Activated CD4-positive, alpha-beta T cell treated with anti-CD3 and anti-CD28 coated beads, Interleukin-2, amount 10 ng/mL, durations not matched to agents 7 days and 5 days (primary cell): ENCODE data around the gene ESPN. TPM values are rescaled to one million over a fixed set of nuclear protein-coding genes. Genes with fewer than 3 reads are reported as not detected.

ENCODE experiments used
- CTCF ChIA-PET: fragments of 350-600 bp; sonication (Branson Sonifier 250); formaldehyde crosslinking; loops from one replicate; lab custom pipeline; 2021; ENCODE audit warnings: antibody characterized with exemption; lab: Charles Lee
- POLR2A ChIA-PET: fragments of 350-600 bp; sonication (Branson Sonifier 250); formaldehyde crosslinking; loops from one replicate; lab custom pipeline; 2021; ENCODE audit warnings: antibody characterized with exemption; lab: Charles Lee
- DNase-seq: peaks from one replicate; pipeline ENCODE4 v3.0.0-alpha.2; 2020
- H3K27ac Mint-ChIP-seq: one replicate; pipeline ENCODE4 v1.8.0; 2021; ENCODE audit warnings: mild to moderate bottlenecking, moderate library complexity, mixed read lengths
- H3K27me3 Mint-ChIP-seq: one replicate; pipeline ENCODE4 v1.8.0; 2021; ENCODE audit warnings: mixed read lengths
- H3K36me3 Mint-ChIP-seq: one replicate; pipeline ENCODE4 v1.8.0; 2021; ENCODE audit warnings: low read depth, mixed read lengths
- H3K4me1 Mint-ChIP-seq: one replicate; pipeline ENCODE4 v1.8.0; 2021; ENCODE audit warnings: mixed read lengths
- H3K4me3 Mint-ChIP-seq: one replicate; pipeline ENCODE4 v1.8.0; 2021; ENCODE audit warnings: mild to moderate bottlenecking, moderate library complexity, mixed read lengths
- H3K9me3 Mint-ChIP-seq: one replicate; pipeline ENCODE4 v1.8.0; 2021; ENCODE audit warnings: mixed read lengths
- total RNA-seq, 2 experiments: library from RNA; stranded (reverse); gene quantifications; one replicate each; pipeline ENCODE4 v1.2.3, GENCODE V29; 2021

ESPN gene
- total RNA-seq, 2 experiments from 2014 or later, result 0.56 to 0.77 TPM

DNA sequence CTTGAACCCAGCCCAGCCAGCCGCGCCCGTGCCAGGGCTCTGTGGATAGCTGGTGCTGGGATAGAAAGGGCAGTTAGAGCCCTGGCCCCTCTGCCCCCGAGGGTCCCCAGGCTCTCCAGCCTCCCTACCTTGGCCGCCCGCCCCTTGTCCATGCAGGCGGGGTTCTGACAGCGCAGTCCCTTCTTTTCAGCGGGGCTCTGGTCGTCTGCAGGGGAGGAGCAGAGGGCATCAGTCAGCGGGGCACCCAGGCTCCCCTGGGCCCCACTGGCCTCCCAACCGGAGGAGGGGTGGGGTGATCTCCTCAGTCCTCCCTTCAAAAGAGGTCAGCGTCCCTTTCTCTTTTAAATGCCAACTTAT lies 71.8 kb downstream of the ESPN start:
- Mint-ChIP-seq H3K9me3 (no peaks in the 10 kb centered on the region), H3K4me3 (peak overlapping the region; percentile 36), H3K36me3 (no peaks in the 10 kb centered on the region), H3K27ac (no peak overlapping the region), H3K4me1 (peaks cover 20% of the 10 kb centered on the region), H3K27me3 (peaks cover 23% of the 10 kb centered on the region)
- ChIA-PET CTCF (no interaction called here), POLR2A (no interaction called here)
- no peak for DNase-seq

GRCh38 chr1:6496890-6497214 lies 72.3 kb downstream of the ESPN start:
- POLR2A ChIA-PET, result no interaction called here
- Mint-ChIP-seq H3K9me3 (no peaks in the 10 kb centered on the region), H3K27me3 (peaks cover 24% of the 10 kb centered on the region), H3K4me1 (peaks cover 15% of the 10 kb centered on the region), H3K36me3 (no peaks in the 10 kb centered on the region), H3K27ac (no peak overlapping the region), H3K4me3 (peak overlapping the region; percentile 36)
- no peak for DNase-seq
- CTCF ChIA-PET, result no interaction called here

DNA sequence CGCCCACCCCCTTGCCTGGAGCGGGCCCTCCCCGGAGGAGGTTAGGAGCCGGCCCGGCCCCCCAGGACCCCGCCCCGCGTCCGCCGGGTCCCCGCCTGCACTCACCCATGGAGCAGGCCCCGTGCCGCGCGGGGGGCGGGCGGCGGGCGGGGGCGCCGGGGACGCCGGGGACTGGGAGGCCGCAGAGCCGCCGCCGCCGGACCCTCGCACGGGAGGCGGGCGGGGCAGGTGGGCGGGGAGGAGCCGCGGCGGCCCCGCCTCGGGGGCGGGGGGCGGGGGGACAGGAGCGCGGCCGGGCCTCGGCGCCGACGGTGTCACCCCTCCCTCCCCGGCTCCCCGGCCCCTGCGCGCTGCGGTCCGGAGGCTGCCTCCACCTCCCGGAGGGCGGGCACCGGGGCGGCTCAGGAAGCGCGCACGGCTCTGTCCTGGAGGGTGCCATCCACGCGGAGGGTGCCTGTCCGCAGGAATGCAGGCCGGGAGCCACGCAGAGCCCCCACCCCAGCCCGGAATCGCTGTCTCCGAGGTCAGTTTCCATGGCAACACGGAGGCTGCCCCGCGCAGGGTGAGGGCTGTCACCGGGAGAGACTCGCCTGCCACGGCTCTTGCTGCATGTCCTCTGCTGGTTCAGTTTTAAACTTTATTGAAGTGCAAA lies 72.8 kb downstream of the ESPN start:
- DNase-seq, result peak; percentile 58
- no peaks in the 10 kb centered on the region for H3K36me3 Mint-ChIP-seq
- peaks cover 24% of the 10 kb centered on the region for H3K27me3 Mint-ChIP-seq
- POLR2A ChIA-PET, result no interaction called here
- no peak overlapping the region for H3K27ac Mint-ChIP-seq
- H3K4me1 Mint-ChIP-seq, result peaks cover 15% of the 10 kb centered on the region
- H3K4me3 Mint-ChIP-seq, result peak overlapping the region; percentile 68
- no peaks in the 10 kb centered on the region for H3K9me3 Mint-ChIP-seq
- CTCF ChIA-PET, result no interaction called here

DNA sequence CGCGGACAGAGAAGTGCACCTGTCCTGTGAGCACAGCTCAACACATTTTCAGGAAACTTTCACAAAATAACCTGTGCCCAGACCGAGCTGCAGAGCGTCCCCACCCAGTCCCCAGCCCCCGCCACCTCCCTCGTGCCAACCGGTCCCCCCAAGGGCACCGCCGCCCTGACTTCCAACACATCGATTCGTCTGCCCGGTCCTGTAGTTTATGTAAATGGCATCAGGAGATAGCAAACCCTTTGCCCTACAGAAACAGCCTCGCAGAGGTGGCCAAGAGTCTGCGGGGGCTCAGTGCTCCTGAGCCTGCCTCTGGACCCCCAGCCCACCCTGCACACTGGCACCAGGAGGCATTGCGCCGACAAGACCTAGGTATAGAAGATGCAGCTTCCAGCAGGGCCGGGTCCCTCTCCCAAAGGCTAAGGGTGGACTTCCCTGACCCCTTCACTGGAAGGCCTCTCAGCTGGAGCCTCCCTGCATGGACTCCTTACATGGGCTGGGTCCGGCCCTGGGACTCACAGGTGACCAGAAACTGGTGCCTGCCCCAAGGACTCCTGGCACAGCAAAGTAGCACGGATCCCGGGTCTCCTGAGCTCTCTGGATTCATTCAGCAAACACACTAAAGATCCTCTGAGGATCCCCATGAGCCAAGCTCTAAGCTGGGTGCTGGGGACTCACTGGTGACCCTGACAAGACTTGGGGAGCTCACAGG lies 73.4 kb downstream of the ESPN start:
- Mint-ChIP-seq H3K9me3 (no peaks in the 10 kb centered on the region), H3K4me1 (peaks cover 12% of the 10 kb centered on the region), H3K27me3 (peaks cover 24% of the 10 kb centered on the region), H3K27ac (peak overlapping the region; percentile 13), H3K36me3 (no peaks in the 10 kb centered on the region), H3K4me3 (peak overlapping the region; percentile 68)
- CTCF ChIA-PET, result interaction anchor here (0.7 to 6.3 kb wide), 3 partner anchors 8 to 23 kb away, joined by 3 to 33 read pairs (median 3); partner anchors contain the start of gene PLEKHG5
- POLR2A ChIA-PET, result no interaction called here
- DNase-seq, result no peak

DNA sequence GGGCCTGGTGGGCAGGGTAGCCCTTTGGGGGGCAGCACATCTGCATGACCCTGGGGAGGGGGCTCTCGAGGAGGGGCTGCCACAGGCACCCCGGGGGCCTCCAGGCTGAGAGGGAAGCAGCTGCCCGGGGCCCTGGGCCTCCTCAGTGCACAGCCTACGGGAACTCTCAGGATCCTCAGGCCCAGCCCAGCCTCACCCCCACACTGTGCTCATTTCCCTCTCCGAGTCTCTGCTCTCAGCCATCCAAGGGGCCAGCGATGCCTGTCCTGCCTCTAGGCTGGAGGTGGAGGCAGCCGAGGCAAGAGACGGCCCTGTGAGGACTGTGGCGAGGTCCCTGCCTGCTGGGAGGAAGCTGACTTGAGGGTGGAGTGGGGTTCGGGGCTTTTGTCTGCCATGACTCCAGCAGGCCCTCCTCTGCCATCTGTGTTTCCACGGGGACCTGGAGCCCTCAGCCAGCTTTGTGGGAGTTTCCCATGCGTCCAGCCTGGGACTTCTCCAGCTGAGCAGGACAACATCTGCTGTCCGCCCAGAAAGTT lies 74.1 kb downstream of the ESPN start:
- H3K4me3 Mint-ChIP-seq, result no peak overlapping the region
- no peaks in the 10 kb centered on the region for H3K9me3 Mint-ChIP-seq
- ChIA-PET CTCF (interaction anchor here (0.7 to 6.3 kb wide), 5 partner anchors 8 to 146 kb away, joined by 3 to 33 read pairs (median 3); partner anchors contain the start of gene PLEKHG5), POLR2A (no interaction called here)
- H3K27ac Mint-ChIP-seq, result no peak overlapping the region
- DNase-seq, result no peak
- H3K27me3 Mint-ChIP-seq, result peaks cover 24% of the 10 kb centered on the region
- peaks cover 8% of the 10 kb centered on the region for H3K4me1 Mint-ChIP-seq
- H3K36me3 Mint-ChIP-seq, result no peaks in the 10 kb centered on the region

DNA sequence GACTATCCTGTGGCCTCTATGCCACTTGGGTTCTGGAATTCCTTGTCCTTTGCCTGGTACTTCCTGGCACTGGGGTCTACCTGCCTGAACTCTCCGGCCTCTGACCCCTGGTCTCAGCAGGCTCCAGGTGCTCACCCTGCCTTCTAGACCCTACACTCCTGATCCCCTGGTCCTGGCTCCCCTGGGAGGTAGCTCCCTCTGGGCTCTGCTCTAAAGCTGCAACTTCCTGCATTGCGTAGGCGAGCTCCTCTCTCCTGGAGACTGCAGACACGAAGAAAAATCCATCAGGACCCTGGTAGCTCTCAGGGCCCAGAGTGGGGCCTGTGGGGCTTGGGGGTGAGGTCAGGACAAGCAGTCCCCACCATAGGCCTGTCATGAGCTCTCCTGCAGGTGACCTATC lies 74.7 kb downstream of the ESPN start:
- CTCF ChIA-PET, result interaction anchor here (0.7 to 6.3 kb wide), 4 partner anchors 9 to 146 kb away, joined by 3 to 33 read pairs (median 3); partner anchors contain the start of gene PLEKHG5
- H3K27me3 Mint-ChIP-seq, result peaks cover 24% of the 10 kb centered on the region
- H3K4me3 Mint-ChIP-seq, result no peak overlapping the region
- H3K36me3 Mint-ChIP-seq, result no peaks in the 10 kb centered on the region
- no peaks in the 10 kb centered on the region for H3K9me3 Mint-ChIP-seq
- no peak for DNase-seq
- POLR2A ChIA-PET, result no interaction called here
- peaks cover 8% of the 10 kb centered on the region for H3K4me1 Mint-ChIP-seq
- no peak overlapping the region for H3K27ac Mint-ChIP-seq

DNA sequence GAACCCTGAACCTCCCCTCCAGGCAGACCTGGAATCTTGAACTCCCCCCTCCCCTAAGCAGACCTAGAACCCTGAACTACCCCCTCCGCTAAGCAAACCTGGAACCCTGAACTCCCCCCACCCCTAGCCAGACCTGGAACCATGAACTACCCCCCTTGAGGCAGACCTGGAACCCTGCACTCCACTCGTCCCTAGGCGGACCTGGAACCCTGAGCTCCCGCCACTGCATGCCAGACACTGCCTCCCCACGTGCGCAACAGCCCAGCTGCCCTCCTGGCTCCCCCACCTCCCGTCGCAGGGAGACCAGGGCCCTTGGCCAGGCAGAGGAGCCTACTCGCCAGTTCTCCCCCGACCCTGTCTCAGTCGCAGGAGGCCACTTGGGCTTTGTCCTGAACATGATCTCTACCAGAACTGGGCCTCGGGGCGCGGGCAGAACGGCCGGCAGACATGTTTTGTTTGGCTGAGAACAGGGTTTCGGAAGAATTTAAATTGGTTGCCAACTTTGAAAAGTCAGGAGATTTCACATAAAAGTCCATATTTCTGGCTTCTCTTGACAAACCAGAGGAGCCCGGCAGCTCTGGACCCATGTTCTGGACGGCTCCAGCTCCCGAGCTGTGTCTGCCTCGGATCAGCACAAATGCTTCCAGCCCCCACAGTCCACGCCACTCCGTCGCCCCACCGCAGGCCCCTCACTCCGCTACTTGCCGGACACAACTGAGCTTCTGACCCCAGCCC lies 76.1 kb downstream of the ESPN start:
- DNase-seq, result no peak
- Mint-ChIP-seq H3K4me3 (no peak overlapping the region), H3K4me1 (peaks cover 8% of the 10 kb centered on the region), H3K36me3 (no peaks in the 10 kb centered on the region), H3K9me3 (no peaks in the 10 kb centered on the region), H3K27me3 (peaks cover 21% of the 10 kb centered on the region), H3K27ac (no peak overlapping the region)
- ChIA-PET CTCF (interaction anchor here (6.3 kb wide), 1 partner anchor 10 kb away, joined by 33 read pairs; the partner anchor contains the start of gene PLEKHG5), POLR2A (interaction anchor here (0.6 kb wide), 1 partner anchor 58 kb away, joined by 5 read pairs; no protein-coding TSS in a partner anchor)

DNA sequence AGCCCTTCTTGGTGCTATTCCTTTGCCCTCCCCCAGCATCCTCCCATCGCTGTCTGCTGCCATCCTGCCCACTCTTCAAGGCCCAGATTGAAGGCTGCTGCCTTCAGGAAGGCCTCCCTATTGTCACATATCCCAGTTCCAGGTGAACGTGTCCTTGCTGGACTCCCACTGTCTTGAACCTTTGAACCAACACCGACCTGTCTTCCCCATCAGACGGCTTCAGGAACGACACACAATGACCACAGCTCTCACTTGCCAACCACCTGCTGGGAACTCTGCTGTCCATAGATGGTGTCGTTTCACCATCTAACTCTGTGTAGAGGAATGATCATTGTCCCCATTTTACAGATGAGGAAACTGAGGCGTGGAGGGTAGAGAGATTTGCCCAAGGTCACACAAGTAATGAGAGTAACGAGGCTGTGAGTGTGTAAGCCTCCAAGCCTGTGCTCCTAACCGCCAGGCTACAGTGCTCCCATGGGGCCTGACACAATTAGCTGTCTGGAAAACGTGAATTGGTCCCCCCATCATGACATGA lies 76.8 kb downstream of the ESPN start:
- Mint-ChIP-seq H3K4me3 (no peak overlapping the region), H3K36me3 (no peaks in the 10 kb centered on the region), H3K4me1 (peaks cover 8% of the 10 kb centered on the region), H3K9me3 (no peaks in the 10 kb centered on the region), H3K27ac (peak overlapping the region; percentile 47), H3K27me3 (peaks cover 15% of the 10 kb centered on the region)
- ChIA-PET POLR2A (no interaction called here), CTCF (interaction anchor here (6.3 kb wide), 1 partner anchor 11 kb away, joined by 33 read pairs; the partner anchor contains the start of gene PLEKHG5)
- no peak for DNase-seq

DNA sequence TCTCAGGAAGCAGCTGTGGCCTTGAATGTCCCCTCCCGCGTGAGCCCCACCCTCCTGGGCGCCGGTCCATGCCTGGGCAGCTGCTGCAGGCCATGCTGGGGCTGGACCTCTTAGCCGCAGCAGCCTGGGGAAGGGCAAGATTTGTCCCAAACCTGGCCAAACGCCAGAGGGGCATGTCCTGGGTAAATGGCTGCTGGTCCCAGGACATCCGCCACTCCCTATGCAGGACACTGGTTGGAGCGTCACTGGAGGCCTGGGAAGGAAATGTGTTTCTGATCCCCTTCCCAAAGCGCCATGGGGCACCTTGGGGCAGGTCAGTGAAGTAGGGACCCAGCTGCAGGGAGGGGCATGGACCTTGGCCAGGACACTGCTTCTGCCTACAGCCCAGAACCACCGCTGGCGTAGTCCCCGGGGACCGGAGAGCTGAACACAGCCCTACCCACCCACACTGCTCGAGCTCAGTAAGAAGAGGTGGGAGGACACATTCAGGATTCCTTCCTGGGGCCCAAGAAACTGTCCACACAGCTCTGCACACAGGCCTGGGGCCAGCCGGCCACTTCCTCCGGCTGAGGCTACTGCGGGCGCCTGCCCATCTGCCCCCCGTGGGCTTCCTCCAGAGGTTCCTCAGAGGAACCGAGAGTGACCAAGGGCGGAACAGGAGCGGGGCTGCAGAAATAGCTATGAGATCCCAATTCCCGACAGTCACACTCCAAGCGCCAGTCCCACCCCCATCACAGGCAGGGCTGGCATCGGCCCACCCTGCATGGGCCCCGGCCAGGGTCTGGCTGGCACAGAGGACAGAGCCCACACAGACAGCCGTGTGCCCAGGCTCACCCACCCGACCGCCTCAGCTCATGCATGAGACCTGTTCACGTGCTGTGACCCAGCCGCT lies 77.7 kb downstream of the ESPN start:
- no peak overlapping the region for H3K4me3 Mint-ChIP-seq
- H3K27ac Mint-ChIP-seq, result no peak overlapping the region
- H3K9me3 Mint-ChIP-seq, result no peaks in the 10 kb centered on the region
- ChIA-PET POLR2A (no interaction called here), CTCF (interaction anchor here (1.4 to 6.3 kb wide), 2 partner anchors 12 to 144 kb away, joined by 3 to 33 read pairs; partner anchors contain the start of gene PLEKHG5)
- H3K36me3 Mint-ChIP-seq, result no peaks in the 10 kb centered on the region
- H3K27me3 Mint-ChIP-seq, result peaks cover 12% of the 10 kb centered on the region
- H3K4me1 Mint-ChIP-seq, result peaks cover 8% of the 10 kb centered on the region
- DNase-seq, result no peak

DNA sequence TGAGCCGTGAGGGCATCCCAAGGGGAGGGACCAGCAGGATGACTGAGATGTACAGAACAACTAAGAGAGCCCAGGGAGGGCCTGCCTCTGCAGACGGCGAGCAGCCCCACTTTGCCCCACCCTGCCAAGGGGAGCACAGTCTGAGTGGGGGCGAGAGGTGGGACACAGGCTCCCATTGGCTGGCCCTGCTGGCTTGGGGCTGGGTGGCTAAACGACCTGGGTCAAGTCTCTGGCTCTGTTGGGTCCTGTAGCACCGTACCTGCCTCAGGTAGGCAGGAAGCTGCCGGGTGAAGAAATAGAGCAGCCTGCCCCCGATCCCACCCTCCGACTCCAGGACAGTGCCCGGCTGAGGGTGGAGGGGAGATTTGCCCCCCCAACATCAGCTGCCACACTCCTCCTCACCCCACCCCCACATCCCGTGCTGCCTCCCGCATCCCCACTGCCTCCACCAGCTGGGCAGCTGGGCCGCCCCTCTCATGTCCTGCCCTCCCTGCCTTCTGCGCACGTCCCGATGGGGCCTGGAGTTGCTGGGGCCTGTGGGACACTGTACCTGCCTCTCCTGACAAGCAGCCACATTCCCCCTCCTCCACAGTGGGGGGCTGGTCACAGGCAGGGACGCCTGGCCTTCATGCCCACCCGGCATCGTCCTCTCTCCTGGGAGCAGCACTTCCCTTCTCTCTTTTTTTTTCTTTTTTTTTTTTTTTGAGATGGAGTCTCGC lies 79.5 kb downstream of the ESPN start:
- H3K27ac Mint-ChIP-seq, result no peak overlapping the region
- ChIA-PET CTCF (interaction anchor here (0.6 to 6.3 kb wide), 4 partner anchors 10 to 811 kb away, joined by 3 to 33 read pairs (median 3); partner anchors contain the start of gene PLEKHG5), POLR2A (no interaction called here)
- peaks cover 3% of the 10 kb centered on the region for H3K27me3 Mint-ChIP-seq
- no peak for DNase-seq
- no peaks in the 10 kb centered on the region for H3K36me3 Mint-ChIP-seq
- H3K4me3 Mint-ChIP-seq, result no peak overlapping the region
- no peaks in the 10 kb centered on the region for H3K9me3 Mint-ChIP-seq
- no peaks in the 10 kb centered on the region for H3K4me1 Mint-ChIP-seq

DNA sequence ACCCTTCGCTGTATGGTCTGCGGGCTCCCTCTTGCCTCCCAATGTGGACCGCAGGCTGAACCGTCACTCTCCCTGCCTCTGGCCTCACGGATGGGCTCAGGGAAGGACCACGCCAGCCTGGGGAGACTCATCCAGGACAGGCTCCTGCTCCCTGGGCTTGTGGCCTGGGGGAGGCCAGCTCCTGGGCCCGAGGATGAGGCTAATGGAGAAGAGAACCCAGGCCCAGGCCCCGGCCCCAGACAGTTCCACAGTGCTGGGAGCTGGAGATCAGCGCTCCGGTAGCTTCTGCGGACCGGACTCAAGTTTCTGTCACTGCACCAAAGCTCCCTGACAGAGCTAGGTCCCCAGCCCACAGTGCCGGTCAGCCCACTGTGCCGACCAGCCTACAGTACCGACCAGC lies 80.3 kb downstream of the ESPN start:
- Mint-ChIP-seq H3K36me3 (no peaks in the 10 kb centered on the region), H3K4me1 (no peaks in the 10 kb centered on the region), H3K4me3 (no peak overlapping the region), H3K27me3 (peaks cover 3% of the 10 kb centered on the region), H3K9me3 (no peaks in the 10 kb centered on the region), H3K27ac (no peak overlapping the region)
- no peak for DNase-seq
- CTCF ChIA-PET, result interaction anchor here (0.9 kb wide), 1 partner anchor 9 kb away, joined by 3 read pairs; no protein-coding TSS in a partner anchor
- POLR2A ChIA-PET, result no interaction called here
